GM21515 (cell line): ENCODE measurements around the gene ARHGAP27.

Experiments used
- ATAC-seq: cut with Tn5 transposase; IDR thresholded peaks from one replicate; pipeline ENCODE4 v1.9.1; 2021; ENCODE audit not compliant: unreplicated experiment

Gene ARHGAP27

DNA sequence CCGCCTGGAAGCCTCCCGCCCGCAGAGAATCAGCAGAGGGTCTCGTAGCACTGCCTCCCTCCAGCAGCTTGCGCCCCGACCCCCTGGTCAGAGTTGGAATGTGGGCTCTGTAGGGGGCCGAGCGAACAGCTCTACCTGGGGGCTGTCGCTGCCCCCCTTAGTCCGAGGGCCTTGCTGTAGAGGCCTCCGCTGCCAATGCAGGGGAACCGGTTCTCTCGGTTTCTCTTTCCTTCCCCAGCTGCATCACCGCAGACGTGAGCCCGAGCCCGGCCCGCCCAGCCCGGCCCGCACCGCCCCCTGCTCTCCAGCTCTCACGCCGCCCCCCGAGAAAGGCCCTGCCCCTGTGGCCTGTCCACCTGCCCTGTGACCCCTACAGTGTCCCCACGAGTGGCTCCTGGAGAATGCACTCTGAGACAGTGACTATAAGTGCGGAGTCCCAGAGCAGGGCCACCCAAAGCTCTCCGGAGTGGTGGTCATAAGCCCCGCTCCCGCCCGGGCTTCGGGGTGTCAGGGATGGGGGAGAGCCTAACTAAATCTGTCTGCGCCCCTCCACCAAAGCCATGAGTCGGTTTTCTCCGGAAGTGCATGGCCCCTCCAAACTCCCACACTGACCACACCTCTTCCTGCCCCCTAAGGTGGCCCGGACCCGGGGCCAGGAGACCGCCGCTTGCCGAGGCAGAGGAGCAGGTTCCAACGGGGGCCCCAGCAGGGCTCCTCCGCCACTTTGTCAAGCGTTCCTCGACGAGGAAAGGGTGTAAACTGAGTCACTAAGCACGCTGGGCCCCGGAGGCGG lies 1.7 kb downstream of the ARHGAP27 start:
- ATAC-seq, result no peak

DNA sequence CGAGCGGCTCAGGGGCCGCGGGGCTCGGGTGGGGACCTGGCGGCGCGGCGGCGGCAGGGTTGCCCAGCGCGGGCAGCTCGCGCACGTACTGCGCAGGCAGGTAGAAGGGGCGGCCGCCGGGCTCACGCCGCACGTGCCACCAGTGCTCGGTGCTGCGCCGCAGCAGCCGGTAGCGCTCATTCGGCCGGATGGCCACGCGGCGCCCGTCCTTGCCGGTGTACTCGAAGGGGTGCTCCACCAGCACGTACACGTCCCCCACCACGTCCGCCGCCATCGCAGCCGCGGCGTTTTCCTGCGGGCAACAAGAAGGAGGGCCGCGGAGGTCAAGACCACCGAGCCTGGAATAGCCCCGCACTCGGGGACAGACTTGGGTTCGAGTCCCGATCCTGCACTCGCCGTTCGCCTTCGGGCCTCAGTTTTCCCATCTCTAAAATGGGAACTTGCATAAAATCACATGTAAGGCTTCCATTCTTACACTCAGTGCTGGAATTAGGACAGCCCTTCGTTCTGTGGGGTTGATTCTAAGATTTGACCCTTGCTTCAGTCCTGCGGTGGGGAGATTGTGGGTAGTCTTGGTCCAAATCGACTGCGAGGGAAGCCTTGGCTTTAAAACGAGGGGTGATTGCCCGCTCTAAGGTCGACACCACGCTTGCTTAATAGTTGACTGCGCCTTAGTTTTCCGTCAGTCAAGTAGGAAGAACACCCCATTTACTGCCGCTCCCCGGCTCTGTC lies 2.5 kb downstream of the ARHGAP27 start:
- no peak for ATAC-seq

DNA sequence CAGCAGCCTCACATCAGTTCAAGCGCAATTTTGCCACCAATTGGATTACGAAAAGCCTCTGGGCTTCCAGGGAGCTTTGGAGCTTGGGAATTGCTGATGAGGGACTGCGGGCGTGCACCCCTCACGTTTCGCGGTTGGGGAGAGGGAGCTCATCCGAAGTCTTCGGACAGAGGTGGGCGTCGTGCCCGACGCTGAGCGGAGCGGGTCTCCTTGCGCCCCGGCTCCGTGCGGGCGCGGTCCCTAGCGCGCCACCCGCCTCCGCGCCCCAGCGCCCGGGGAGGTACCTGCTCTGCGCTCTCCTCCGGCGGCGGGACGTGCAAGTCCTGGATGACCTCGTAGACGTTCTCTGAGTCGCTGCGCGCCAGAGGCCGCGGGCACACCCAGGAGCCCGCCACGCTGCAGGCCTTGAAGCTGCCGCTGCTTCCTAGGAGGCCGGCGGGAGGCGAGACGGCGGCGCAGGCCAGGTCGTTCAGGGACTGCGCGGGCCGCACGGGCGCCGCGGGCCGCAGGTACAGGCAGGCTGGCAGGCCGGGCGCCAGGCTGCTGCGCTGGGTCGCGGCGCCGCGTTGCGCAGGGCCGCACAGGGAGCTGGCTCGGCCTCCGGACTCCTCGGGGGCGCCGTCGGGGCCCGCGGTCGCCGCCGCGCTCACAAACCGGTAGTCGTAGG lies 3.2 kb downstream of the ARHGAP27 start:
- ATAC-seq, result no peak

DNA sequence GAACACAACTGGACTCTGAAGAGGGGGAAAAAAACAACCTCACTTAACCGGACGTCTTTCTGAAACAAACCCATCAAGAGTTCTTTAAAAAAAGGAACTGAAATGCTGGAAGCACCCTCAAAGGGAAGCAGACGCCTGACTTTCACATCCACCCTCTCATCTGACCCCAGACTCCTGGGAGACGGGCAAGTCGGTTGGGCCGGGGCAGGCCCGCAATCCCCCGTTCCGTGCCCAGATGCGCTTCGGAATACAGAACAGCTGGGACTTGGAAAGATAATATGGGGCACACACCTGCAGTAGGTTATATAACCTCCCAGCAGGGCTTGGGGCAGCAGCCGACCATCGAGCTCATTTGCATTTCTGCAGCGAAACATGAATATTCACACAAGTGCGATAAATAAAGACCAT lies 3.7 kb downstream of the ARHGAP27 start:
- no peak for ATAC-seq

DNA sequence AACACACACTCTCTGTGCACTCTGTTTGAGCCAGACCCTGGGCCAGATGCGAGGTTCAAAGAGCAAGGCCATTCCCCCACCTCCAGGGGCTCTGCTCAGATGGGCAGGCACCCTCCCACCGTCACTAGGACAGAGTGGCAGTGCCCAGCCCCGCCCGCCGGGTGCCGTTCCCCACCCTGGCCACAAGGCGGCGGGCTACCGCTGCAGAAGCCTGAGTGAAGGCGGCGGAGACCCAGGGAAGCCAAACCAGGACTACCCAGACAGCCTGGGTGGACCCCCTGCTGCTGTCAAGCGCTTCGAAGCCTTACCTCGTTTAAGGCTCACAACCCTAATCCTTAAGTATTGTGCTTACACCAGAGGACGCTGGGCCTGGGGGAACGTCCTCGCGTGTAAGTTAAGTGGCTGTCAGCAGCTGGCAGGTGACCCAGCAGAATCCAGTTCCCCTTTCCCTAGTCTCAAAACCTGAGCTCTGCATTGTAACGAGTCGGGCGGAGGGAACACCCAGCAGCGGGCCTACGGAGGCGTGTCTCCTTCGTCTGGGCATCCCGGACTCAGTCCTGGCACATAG lies 4.5 kb downstream of the ARHGAP27 start:
- peak; percentile 34 for ATAC-seq

DNA sequence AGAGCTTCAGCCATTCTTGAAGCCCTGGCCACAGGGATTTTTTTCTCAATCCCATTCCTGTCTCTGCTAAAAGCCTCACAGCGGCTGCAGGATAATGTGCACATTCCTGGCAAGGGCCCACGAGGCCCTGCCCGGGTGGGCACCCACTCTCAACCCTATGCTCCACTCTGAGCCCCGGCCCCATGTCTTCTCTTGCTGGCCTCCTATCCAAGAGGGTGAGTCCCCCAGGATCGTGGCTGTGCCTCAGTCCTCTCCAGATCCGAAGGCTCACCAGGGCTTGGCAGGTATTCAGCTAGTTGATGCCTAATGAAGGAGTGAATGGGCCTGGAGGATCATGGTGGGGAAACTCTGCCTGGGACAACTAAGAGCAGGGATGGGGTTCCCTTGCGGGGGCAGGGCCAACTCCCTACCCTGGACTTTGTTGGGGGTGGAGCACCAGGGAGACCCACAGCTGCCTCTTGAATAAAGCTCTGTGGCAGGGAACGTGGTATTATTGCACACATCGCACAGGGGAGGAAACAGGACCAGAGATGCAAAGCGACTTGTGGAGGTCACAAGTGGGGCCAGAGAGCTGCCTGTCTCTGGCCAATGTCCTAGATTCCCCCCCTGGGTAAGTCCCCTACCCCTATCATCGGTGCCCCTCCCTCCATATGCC lies 5.4 kb downstream of the ARHGAP27 start:
- no peak for ATAC-seq

DNA sequence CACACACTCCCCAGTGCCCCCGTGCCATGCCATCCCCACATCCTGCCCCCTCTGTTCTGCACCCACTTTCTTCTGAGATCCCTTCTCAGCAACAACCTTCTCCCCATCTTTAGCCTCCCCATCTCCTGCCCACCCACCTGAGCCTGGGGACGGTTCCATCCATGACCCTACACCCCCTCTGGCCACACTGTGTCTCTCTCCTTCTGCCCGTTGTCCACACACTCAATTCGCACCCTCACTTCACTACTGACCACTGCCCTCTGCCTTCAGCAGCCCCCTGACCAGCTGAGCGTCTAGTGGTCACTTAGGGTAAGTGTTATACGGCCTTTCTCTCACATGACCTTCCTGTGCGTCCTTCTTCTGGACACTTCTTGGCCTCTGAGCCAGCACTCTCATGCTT lies 6.1 kb downstream of the ARHGAP27 start:
- no peak for ATAC-seq

DNA sequence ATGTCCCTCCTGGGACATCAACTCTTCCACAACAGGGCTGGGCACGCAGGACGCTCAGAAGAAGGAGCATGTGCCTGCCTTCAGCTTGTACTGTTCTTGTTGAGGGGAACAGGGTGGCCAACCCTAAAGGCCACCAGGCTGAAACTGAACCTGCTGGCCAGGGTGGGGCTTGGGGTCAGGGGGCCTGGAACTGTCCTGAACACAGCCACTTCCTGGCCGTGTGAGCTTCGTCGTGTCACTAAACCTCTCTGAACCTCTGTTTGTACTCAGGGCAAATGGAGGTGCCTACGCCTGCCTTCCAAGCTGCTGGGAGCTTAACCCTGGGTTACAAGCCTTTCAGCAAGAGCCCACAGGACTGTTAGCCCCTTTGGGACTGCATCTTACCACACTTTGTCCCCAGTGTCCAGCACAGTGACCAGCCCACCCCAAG lies 6.7 kb downstream of the ARHGAP27 start:
- no peak for ATAC-seq

DNA sequence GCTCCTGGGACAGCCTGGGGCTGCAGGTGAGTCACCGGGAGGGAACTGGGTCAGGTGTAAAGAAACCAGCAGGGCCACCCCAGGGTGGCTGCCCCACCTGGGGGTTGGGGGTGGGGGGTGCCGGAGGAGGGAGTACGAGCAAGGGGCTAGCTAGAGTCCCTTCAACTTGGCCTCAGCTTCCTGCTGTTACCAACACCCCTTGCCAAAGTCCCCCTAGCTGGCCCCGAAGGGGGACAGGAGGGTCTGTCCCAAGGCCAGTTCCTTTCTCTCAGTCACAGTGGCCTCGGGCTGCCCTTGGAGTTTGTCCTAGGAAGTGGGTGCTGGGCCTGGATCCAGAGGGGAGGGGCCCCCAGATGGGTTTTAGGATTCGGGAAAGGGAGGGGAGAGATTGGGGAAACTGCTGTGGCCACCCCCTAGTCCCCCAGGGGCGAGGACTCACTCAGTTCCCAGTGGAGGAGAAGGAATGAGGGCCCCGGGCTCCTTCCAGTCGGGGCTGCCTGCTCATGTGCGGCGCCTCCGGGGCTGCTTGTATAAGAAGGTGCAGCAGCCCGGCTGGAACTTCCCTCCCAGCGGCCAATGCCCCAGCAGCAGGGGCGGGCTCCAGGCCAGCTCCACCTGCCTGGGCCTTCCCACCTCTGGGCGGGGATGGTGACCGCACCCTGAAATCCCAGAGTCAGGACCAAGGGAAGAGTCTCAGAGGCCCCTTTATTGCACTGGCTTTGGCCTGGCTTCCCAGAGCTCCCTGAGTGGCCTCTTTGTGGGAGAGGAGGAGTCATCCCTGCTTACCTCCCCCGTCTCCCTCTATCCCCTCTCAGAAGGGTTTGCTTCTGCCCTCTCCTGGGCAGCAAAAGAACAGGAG lies 7.3 kb downstream of the ARHGAP27 start:
- no peak for ATAC-seq

DNA sequence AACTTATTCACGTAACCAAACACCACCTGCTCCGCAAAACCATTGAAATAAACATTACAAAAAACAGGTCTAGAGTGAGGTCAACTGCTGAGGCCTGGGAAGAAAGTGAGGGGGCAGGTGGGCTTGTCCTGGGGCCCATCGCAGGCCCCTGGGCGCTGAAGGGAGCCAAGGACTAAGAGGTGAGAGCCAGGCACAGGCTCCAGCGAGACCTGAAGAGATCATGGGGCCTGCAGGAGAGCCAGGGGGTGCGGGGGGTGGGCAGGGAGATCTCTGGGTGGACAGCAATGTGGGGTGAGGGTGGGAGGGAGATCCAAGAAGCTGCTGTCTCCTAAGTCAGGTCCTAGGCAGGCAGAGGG lies 7.9 kb downstream of the ARHGAP27 start:
- no peak for ATAC-seq

DNA sequence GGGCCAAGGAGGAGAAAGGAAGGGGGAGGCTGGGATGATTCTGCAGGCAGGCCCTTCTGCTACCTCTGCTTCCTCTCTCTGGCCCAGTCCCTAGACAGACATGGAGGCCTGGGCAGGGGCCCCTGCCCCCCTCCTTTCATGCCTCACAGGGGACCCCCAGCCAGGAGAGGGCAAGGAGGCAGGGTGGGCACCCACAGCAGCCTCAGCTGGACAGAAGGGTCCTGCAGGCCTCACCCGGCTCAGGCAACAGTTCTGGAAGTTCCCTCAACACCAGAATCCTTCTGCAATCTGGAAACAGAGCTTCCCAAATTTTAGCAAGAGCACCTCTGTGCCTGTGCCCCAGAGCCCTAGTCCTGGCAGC lies 8.7 kb downstream of the ARHGAP27 start:
- ATAC-seq, result no peak

DNA sequence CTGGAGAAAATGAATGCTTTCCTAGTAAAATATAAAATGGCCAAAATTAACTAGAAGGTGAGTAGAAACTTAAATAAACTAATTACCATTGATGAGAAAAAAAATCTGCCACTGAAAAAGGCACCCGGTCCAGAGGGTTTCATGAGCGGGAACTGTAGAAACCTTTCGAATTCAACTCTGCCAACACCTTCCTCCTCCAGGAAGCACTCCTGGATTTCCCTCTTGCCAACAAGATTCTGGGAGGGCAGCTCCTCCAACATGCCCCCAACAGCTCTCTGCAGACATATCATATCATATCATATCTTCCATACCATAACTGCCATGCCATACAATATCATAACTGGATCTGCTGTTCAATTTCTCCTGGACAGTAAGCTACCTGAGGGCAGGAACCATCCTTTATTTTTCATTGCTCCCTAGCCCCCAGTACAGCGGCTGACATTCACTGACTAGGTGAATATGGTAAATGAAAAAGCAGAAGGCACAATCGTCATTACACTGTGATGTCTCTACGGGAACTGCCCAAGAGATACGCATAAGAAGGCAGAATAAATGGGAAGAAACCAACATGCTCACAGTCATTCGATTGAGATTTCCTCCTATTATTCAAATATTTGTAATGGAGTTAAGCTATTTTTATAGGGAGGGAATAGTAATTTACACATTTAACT lies 9.2 kb downstream of the ARHGAP27 start:
- ATAC-seq, result no peak

DNA sequence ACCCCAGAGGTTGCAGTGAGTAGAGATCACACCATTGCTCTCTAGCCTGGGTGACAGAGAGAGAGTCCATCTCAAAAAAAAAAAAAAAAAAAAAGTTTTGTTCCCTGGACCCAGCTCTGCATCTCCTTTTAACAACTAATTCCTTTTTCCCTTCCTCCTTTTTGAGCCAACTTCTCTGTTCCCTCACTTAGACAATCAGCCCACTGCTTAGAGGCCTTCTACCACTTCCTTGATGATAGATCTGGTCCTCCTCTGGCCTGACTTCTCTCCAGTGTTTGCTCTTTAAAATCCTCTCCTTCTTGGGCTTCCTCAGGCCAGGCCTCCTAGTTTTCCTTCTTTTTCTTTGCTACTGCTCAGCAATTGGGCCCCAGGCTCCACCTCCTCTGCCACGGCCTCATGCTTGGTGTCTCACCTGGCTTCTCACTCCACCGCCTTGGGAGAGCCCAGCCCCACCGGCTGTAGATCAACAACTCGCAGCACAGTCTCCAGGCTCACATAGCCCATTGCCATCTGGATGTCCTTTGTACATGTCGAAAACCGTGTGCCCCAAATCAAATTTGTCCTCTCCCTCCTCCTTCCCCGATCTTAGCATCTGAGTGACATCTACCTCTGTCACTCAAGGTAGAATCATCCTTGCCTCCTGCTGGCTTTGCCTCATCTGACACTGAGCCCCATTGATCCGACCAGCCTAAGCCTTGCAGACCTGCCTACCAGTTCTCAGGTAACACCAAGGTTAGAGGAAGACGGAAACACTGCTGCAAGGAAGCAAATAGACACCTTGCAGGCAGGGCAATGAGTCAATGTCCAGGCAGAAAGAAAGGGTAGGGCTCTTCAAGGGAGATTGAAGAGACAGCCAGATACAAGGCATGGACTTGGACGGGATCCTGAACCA lies 17.4 kb downstream of the ARHGAP27 start:
- ATAC-seq, result no peak

DNA sequence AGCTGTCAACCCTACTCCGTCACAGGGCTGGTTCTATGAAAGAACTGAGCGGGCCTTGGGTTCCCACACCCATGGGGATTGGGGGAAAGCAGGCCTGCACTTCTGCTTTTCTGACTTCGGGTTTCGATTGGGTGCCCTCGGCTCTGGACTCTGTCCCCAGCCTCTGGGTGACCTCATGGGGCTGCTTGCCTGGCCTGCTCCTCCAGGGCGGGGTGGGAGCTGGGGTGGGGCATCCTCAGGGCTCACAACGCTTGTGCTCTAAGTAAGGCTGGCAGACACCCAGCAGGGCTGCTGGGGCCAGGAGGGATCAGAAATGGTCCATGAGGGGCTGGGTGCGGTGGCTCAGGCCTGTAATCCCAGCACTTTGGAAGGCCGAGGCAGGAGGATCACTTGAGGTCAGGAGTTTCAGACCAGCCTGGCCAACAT lies 19.2 kb downstream of the ARHGAP27 start:
- ATAC-seq, result peak; percentile 41

DNA sequence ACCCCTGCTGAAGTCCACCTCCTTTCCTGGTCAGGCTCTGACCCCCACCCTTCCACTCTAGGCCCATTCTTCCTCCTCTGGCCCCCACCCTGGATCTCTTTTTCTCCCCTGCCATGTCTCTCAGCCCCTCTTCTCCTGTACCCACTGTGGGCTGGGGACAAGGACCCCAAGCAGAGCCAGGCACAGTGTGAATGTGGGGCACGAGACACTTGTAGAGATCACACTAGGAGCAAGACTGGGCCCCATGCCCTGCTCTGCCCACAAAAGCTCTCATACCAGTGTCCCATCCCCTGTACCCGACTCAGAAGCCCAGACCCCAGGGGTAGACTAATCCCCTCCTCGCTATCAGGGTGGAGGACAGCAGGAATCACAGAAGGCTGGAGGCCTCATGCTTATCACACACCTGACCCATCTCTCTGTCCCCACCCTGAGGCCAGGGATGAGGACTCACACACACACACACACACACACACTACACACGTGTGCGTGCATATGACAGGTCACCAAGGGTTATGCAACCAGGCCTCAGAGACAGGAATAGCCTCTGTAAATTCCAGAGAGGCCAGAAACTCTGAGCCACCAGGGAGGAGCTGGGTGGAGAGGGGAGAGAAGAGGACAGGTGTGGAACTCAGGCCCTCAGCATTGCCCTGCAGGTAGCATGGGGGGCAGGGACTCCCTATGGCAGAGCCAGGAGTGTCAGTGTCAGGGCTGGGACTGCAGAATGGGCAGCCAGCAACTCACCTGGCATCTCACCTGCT lies 21.1 kb downstream of the ARHGAP27 start:
- ATAC-seq, result no peak

DNA sequence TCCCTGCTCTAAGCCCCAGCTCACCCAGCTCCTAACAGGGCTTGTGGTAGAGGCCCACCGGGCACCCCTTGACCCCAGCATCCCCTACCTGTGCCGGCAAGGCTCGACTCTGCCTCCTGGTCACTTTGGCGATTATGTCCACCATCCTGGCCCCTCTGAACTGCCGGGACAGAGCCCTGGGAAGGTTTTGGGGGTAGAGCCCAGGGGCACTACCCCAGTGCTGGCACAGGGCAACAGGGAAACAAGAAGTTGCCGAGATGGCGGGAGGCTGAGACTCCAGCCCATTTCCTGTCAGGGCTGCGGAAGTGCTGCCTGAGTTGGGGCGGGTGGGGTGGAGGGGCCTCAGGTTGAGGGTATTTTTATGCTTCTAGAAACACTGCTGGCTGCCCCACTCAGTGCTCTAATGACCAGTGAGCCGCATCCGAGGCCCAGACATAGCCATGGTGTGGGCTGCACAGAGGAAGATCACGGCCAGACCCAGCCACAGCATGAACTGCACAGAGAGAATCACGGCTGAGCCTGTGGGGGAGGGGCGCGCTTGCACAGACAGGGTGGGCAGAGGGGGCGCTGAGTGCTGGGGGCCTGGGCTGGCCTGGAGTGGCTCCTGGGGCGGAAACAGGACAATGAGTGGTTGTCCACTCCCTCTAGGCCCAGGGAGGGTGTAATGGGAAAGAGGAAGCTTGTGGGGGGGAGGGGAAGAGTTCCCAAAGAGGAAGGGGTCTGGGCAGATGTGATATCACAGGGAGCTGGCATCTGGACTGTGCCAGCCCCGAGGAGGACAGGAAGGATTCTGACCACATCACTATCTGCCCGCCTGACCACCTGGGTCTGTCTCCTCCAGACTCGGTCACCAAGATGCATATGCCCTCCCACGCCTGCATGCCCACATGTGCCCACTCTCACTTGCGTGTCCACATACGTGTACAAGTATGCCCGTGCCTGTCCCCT lies 22.3 kb downstream of the ARHGAP27 start:
- no peak for ATAC-seq

DNA sequence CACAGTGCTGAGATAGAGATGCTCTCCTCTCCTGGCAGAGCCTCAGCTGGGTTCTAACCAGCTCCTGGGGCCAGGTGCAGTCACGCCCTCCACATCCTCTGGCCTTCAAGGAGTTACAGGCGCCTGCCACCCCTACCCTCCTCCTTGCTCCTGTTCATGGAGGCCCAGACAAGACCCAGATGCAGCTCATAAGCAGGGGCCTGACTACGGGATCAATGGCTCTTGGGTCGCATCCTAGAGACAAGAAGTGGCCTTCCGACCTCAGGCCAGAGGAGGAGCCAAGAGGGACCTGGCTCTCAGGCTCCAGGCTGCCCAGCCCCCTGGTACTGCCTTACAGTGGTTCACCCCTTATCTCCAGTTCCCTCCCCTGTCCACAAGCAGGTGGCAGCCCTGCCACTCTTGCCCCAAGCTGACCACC lies 23.0 kb downstream of the ARHGAP27 start:
- no peak for ATAC-seq
